ENCODE results near the gene PLA1A.

Gene PLA1A

GRCh38 chr3:119630128-119630879, 32.6 kb downstream of the PLA1A start:
- H3K9ac ChIP-seq (ENCODE audit: low read depth, low read length, poor library complexity, severe bottlenecking): no peak overlapping the region
- H3K4me2 ChIP-seq (ENCODE audit: low read depth, low read length, poor library complexity, severe bottlenecking): no peak overlapping the region
- no peaks in the 10 kb centered on the region for H3K27me3 ChIP-seq (ENCODE audit: insufficient read depth, low read length, poor library complexity, severe bottlenecking)
- no peaks in the 10 kb centered on the region for H3K4me1 ChIP-seq (ENCODE audit: insufficient read depth, low read length, poor library complexity, severe bottlenecking)
- H3K9me3 ChIP-seq (ENCODE audit: insufficient read depth, low read depth, low read length): no peaks in the 10 kb centered on the region
- H4K20me1 ChIP-seq (ENCODE audit: insufficient read depth, low read length, poor library complexity, severe bottlenecking): no peaks in the 10 kb centered on the region
- no peaks in the 10 kb centered on the region for H3K79me2 ChIP-seq (ENCODE audit: insufficient read depth, low read length)
- H2AFZ ChIP-seq (ENCODE audit: low read length): no peak overlapping the region
- no peaks in the 10 kb centered on the region for H3F3A ChIP-seq (ENCODE audit: low read depth)
- TF ChIP-seq CTCF (conservative IDR thresholded peaks at IDR 0.05; ENCODE audit: low read length): no peak
- no peak for TF ChIP-seq EZH2phosphoT487 (IDR thresholded peaks at IDR 0.05; ENCODE audit: borderline replicate concordance)
- H3K4me3 ChIP-seq (ENCODE audit: low read length, poor library complexity, severe bottlenecking): no peak overlapping the region
- H3K36me3 ChIP-seq (ENCODE audit: insufficient read depth, low read length): no peaks in the 10 kb centered on the region
- H3K9me2 ChIP-seq (replicated peaks; ENCODE audit: low read depth, low read length): no peaks in the 10 kb centered on the region

- Histone ChIP-seq H3K9me3 (ENCODE audit: insufficient read depth, low read depth, low read length) (no peaks in the 10 kb centered on the region), H3K4me1 (ENCODE audit: insufficient read depth, low read length, poor library complexity, severe bottlenecking) (no peaks in the 10 kb centered on the region), H4K20me1 (ENCODE audit: insufficient read depth, low read length, poor library complexity, severe bottlenecking) (no peaks in the 10 kb centered on the region), H3K27me3 (ENCODE audit: insufficient read depth, low read length, poor library complexity, severe bottlenecking) (no peaks in the 10 kb centered on the region), H3K36me3 (ENCODE audit: insufficient read depth, low read length) (no peaks in the 10 kb centered on the region), H3F3A (ENCODE audit: low read depth) (no peaks in the 10 kb centered on the region), H3K4me2 (ENCODE audit: low read depth, low read length, poor library complexity, severe bottlenecking) (no peak overlapping the region), H3K4me3 (ENCODE audit: low read length, poor library complexity, severe bottlenecking) (no peak overlapping the region), H3K79me2 (ENCODE audit: insufficient read depth, low read length) (no peaks in the 10 kb centered on the region), H2AFZ (ENCODE audit: low read length) (no peak overlapping the region), H3K9me2 (replicated peaks; ENCODE audit: low read depth, low read length) (no peaks in the 10 kb centered on the region), H3K9ac (ENCODE audit: low read depth, low read length, poor library complexity, severe bottlenecking) (no peak overlapping the region)
- no peak for TF ChIP-seq EZH2phosphoT487 (IDR thresholded peaks at IDR 0.05; ENCODE audit: borderline replicate concordance)
- no peak for TF ChIP-seq CTCF (conservative IDR thresholded peaks at IDR 0.05; ENCODE audit: low read length)
Observed at GRCh38 chr3:119630880-119631329, 33.2 kb downstream of the PLA1A start.

DNA sequence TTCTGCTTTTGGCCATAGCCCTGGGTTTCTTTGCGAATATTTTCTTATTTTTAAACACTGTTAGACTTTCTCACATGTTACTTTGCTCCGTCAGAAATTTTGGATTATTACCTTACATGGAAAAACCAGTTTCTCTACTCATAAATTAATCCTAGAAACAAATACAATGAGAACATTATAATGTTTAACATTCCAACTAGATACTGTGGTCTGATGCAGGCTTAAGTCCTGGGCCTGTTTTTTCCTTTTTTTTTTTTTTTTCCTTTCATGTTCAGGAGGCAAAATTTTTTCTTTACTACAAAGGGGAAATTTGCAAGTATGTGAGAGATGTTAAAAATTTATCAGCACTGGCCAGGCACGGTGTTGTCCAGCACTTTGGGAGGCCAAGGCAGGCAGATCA, 33.8 kb downstream of the PLA1A start:
- Histone ChIP-seq H3K9me3 (ENCODE audit: insufficient read depth, low read depth, low read length) (no peaks in the 10 kb centered on the region), H3K9ac (ENCODE audit: low read depth, low read length, poor library complexity, severe bottlenecking) (no peak overlapping the region), H3K79me2 (ENCODE audit: insufficient read depth, low read length) (no peaks in the 10 kb centered on the region), H4K20me1 (ENCODE audit: insufficient read depth, low read length, poor library complexity, severe bottlenecking) (no peaks in the 10 kb centered on the region), H3K4me1 (ENCODE audit: insufficient read depth, low read length, poor library complexity, severe bottlenecking) (no peaks in the 10 kb centered on the region), H3K9me2 (replicated peaks; ENCODE audit: low read depth, low read length) (no peaks in the 10 kb centered on the region), H3K36me3 (ENCODE audit: insufficient read depth, low read length) (no peaks in the 10 kb centered on the region), H3F3A (ENCODE audit: low read depth) (no peaks in the 10 kb centered on the region), H3K4me3 (ENCODE audit: low read length, poor library complexity, severe bottlenecking) (no peak overlapping the region), H3K4me2 (ENCODE audit: low read depth, low read length, poor library complexity, severe bottlenecking) (no peak overlapping the region), H3K27me3 (ENCODE audit: insufficient read depth, low read length, poor library complexity, severe bottlenecking) (no peaks in the 10 kb centered on the region), H2AFZ (ENCODE audit: low read length) (no peak overlapping the region)
- TF ChIP-seq EZH2phosphoT487 (IDR thresholded peaks at IDR 0.05; ENCODE audit: borderline replicate concordance): no peak
- no peak for TF ChIP-seq CTCF (conservative IDR thresholded peaks at IDR 0.05; ENCODE audit: low read length)

All from Loucy (cell line).